ENCODE measurements around the gene TUSC2. TPM values are rescaled to one million over a fixed set of nuclear protein-coding genes. Genes with fewer than 3 reads are reported as not detected.
A peak's percentile ranks its signal among the peaks of the same experiment; 100 is the strongest.

TUSC2 gene
- total and polyA plus RNA-seq, 9 of the 15 experiments (the other 6 are each of a cell fraction or from before 2014, with no cell fraction given) = 2.8 to 67.5 (median 25.8) TPM

DNA sequence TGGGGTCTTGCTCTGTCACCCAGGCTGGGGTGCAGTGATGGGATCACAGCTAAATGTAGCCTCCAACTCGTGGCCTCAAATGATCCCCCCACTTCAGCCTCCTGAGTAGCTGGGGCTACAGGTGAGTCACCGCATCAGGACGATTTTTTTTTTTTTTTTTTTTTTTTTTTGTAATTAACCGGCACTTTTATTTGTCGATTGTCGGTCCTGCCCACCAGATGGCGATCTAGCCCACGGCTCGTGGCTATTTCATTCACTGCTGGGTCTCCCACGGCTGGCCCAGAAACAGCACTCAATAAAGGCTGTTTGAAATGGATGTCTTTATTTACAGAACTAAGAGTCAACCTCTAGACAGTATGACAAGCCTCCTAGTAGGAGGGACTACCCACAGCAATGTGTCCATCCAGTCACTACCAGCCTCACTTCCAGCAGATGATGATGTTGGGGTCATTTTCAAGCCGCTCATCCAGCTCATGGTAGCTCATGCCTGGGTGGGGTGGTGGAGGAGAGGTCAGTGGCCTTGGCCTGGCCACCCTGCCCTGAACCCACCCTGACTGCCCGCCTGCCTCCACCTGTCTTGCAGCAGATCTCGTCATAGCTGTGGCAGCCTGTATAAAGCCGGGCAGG is 19.3 kb upstream of the TUSC2 start (continued):
- TF ChIP-seq NCOA4 (IDR thresholded peaks at IDR 0.05; ENCODE audit: partially characterized antibody) = no peak
- no peak for TF ChIP-seq EGR1 (conservative IDR thresholded peaks at IDR 0.05)
- peak; percentile 49; the same call in 1 of the 2 replicates for TF ChIP-seq ATF3 (IDR thresholded peaks at IDR 0.05)
- TF ChIP-seq ATF3 (CRISPR knock-in tag; conservative IDR thresholded peaks at IDR 0.05) = no peak
- TF ChIP-seq TSC22D4 (tag; IDR thresholded peaks at IDR 0.05) = no peak
- TF ChIP-seq, protein P1, sequence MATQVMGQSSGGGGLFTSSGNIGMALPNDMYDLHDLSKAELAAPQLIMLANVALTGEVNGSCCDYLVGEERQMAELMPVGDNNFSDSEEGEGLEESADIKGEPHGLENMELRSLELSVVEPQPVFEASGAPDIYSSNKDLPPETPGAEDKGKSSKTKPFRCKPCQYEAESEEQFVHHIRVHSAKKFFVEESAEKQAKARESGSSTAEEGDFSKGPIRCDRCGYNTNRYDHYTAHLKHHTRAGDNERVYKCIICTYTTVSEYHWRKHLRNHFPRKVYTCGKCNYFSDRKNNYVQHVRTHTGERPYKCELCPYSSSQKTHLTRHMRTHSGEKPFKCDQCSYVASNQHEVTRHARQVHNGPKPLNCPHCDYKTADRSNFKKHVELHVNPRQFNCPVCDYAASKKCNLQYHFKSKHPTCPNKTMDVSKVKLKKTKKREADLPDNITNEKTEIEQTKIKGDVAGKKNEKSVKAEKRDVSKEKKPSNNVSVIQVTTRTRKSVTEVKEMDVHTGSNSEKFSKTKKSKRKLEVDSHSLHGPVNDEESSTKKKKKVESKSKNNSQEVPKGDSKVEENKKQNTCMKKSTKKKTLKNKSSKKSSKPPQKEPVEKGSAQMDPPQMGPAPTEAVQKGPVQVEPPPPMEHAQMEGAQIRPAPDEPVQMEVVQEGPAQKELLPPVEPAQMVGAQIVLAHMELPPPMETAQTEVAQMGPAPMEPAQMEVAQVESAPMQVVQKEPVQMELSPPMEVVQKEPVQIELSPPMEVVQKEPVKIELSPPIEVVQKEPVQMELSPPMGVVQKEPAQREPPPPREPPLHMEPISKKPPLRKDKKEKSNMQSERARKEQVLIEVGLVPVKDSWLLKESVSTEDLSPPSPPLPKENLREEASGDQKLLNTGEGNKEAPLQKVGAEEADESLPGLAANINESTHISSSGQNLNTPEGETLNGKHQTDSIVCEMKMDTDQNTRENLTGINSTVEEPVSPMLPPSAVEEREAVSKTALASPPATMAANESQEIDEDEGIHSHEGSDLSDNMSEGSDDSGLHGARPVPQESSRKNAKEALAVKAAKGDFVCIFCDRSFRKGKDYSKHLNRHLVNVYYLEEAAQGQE (IDR thresholded peaks at IDR 0.05; ENCODE audit: borderline replicate concordance) = peak; percentile 41; the same call in 1 of the 2 replicates
- TF ChIP-seq, protein P1 (CRISPR knock-in tag; IDR thresholded peaks at IDR 0.05; ENCODE audit: low read depth) = no peak
- TF ChIP-seq, protein P2, sequence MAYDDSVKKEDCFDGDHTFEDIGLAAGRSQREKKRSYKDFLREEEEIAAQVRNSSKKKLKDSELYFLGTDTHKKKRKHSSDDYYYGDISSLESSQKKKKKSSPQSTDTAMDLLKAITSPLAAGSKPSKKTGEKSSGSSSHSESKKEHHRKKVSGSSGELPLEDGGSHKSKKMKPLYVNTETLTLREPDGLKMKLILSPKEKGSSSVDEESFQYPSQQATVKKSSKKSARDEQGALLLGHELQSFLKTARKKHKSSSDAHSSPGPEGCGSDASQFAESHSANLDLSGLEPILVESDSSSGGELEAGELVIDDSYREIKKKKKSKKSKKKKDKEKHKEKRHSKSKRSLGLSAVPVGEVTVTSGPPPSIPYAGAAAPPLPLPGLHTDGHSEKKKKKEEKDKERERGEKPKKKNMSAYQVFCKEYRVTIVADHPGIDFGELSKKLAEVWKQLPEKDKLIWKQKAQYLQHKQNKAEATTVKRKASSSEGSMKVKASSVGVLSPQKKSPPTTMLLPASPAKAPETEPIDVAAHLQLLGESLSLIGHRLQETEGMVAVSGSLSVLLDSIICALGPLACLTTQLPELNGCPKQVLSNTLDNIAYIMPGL (CRISPR knock-in tag; IDR thresholded peaks at IDR 0.05) = no peak
- no peak for TF ChIP-seq NCOA6 (IDR thresholded peaks at IDR 0.05)
- no peak for TF ChIP-seq NR2C1 (IDR thresholded peaks at IDR 0.05)
- TF ChIP-seq NR2C1 (tag; IDR thresholded peaks at IDR 0.05) = no peak
- no peak for TF ChIP-seq ZNF140 (CRISPR knock-in tag; IDR thresholded peaks at IDR 0.05)
- no peak for TF ChIP-seq ZNF232 (CRISPR knock-in tag; IDR thresholded peaks at IDR 0.05)
- no peak for TF ChIP-seq CREM (IDR thresholded peaks at IDR 0.05; ENCODE audit: low read depth)
- no peak for TF ChIP-seq FIP1L1 (IDR thresholded peaks at IDR 0.05; ENCODE audit: low read depth, low read length, poor library complexity, severe bottlenecking)
- TF ChIP-seq DACH1 (IDR thresholded peaks at IDR 0.05; ENCODE audit: partially characterized antibody) = no peak
- TF ChIP-seq ZNF589 (CRISPR knock-in tag; IDR thresholded peaks at IDR 0.05; ENCODE audit: low read depth) = no peak
